Neuronal stem cell (in vitro differentiated cells): ENCODE measurements around the gene UXS1.

ENCODE experiments used
- DNase-seq: peaks from one replicate; pipeline ENCODE4 v3.0.0-alpha.2; 2013; ENCODE audit warnings: low spot score
- H2AFZ ChIP-seq: one replicate; pipeline ENCODE4 v1.6.1; 2013; ENCODE audit warnings: mild to moderate bottlenecking, low read length, inconsistent platforms
- H2AK5ac ChIP-seq: 2 replicates; pipeline ENCODE4 v1.6.1; 2013; ENCODE audit warnings: low read depth, mild to moderate bottlenecking, inconsistent platforms, low read length, moderate library complexity, mixed read lengths
- H2BK120ac ChIP-seq: 2 replicates; pipeline ENCODE4 v1.6.1; 2013; ENCODE audit warnings: low read depth, mild to moderate bottlenecking, inconsistent platforms, low read length, moderate library complexity, mixed read lengths
- H2BK12ac ChIP-seq: one replicate; pipeline ENCODE4 v1.6.1; 2013; ENCODE audit warnings: low read length, inconsistent platforms
- H2BK15ac ChIP-seq: 2 replicates; pipeline ENCODE4 v1.6.1; 2013; ENCODE audit warnings: mild to moderate bottlenecking, low read length, inconsistent platforms, mixed read lengths
- H2BK5ac ChIP-seq: one replicate; pipeline ENCODE4 v1.6.1; 2013; ENCODE audit warnings: inconsistent platforms, mild to moderate bottlenecking, low read length, moderate library complexity
- H3K14ac ChIP-seq: one replicate; pipeline ENCODE4 v1.6.1; 2013; ENCODE audit warnings: low read length, inconsistent platforms
- H3K18ac ChIP-seq: 2 replicates; pipeline ENCODE4 v1.6.1; 2013; ENCODE audit warnings: low read length, inconsistent platforms
- H3K23ac ChIP-seq: 2 replicates; pipeline ENCODE4 v1.6.1; 2013; ENCODE audit warnings: low read depth, mild to moderate bottlenecking, mixed read lengths, low read length, inconsistent platforms; ENCODE audit not compliant: poor library complexity
- H3K27ac ChIP-seq: replicated peaks from 3 replicates; pipeline ENCODE4 v1.5.1; 2013; ENCODE audit warnings: low read length, inconsistent platforms
- H3K27me3 ChIP-seq, 3 experiments: 2 replicates each; pipeline ENCODE4 v1.6.1; 2013; ENCODE audit warnings: low read length in 3 of 3, mild to moderate bottlenecking in 2 of 3, inconsistent platforms in 1 of 3, low read depth in 1 of 3, mixed read lengths in 1 of 3, moderate library complexity in 1 of 3; ENCODE audit not compliant: control insufficient read depth in 3 of 3, insufficient read depth in 3 of 3
- H3K36me3 ChIP-seq, 2 donors: replicated peaks in 1 of 2; 2 replicates each; pipeline ENCODE4 v1.6.1; 2013; ENCODE audit warnings: low read length in 2 of 2; ENCODE audit not compliant: control insufficient read depth in 2 of 2, insufficient read depth in 2 of 2
- H3K4ac ChIP-seq: 2 replicates; pipeline ENCODE4 v1.6.1; 2013; ENCODE audit warnings: inconsistent platforms, mild to moderate bottlenecking, low read length, moderate library complexity
- H3K4me1 ChIP-seq, 2 donors: 1 replicate in 1 of 2; 2 replicates in 1 of 2; pipeline ENCODE4 v1.6.1; 2013; ENCODE audit warnings: low read length in 2 of 2, low read depth in 1 of 2; ENCODE audit not compliant: control insufficient read depth in 2 of 2, insufficient read depth in 1 of 2
- H3K4me2 ChIP-seq: one replicate; pipeline ENCODE4 v1.6.1; 2013; ENCODE audit warnings: mild to moderate bottlenecking, low read length, inconsistent platforms; ENCODE audit not compliant: insufficient read depth, poor library complexity, severe bottlenecking
- H3K4me3 ChIP-seq, 2 donors: 2 replicates each; pipeline ENCODE4 v1.5.1; 2013; ENCODE audit warnings: low read length in 2 of 2, mild to moderate bottlenecking in 2 of 2, inconsistent platforms in 1 of 2, moderate library complexity in 1 of 2
- H3K79me1 ChIP-seq: one replicate; pipeline ENCODE4 v1.6.1; 2013; ENCODE audit warnings: low read depth, mild to moderate bottlenecking, inconsistent platforms, low read length, moderate library complexity
- H3K9ac ChIP-seq: one replicate; pipeline ENCODE4 v1.6.1; 2013; ENCODE audit warnings: mild to moderate bottlenecking, low read depth, low read length, inconsistent platforms; ENCODE audit not compliant: poor library complexity
- H3K9me3 ChIP-seq, 2 donors: replicated peaks in 1 of 2; 2 replicates each; pipeline versions ENCODE3 to v1.6.1; 2013; ENCODE audit warnings: low read length in 2 of 2, mild to moderate bottlenecking in 2 of 2, inconsistent platforms in 1 of 2, low read depth in 1 of 2, mixed read lengths in 1 of 2, moderate library complexity in 1 of 2; ENCODE audit not compliant: control insufficient read depth in 2 of 2, insufficient read depth in 1 of 2
- H4K8ac ChIP-seq: one replicate; pipeline ENCODE4 v1.6.1; 2013; ENCODE audit warnings: low read depth, mild to moderate bottlenecking, inconsistent platforms, low read length, moderate library complexity
- H4K91ac ChIP-seq: one replicate; pipeline ENCODE4 v1.6.1; 2013; ENCODE audit warnings: low read length, low read depth, mild to moderate bottlenecking, inconsistent platforms; ENCODE audit not compliant: poor library complexity
- WGBS, 2 donors: extraction: QIAGEN DNeasy Blood & Tissue Kit; methylation state at CpG; one replicate each; pipeline ENCODE4 v1.1.7; 2013; ENCODE audit warnings: missing lambda C conversion rate in 2 of 2, mixed read lengths in 1 of 2; ENCODE audit not compliant: insufficient read length in 2 of 2, insufficient replicate concordance in 1 of 2; ENCODE audit errors: extremely low coverage in 2 of 2; 5-methylcytosine and 5-hydroxymethylcytosine counted together

Gene UXS1

DNA sequence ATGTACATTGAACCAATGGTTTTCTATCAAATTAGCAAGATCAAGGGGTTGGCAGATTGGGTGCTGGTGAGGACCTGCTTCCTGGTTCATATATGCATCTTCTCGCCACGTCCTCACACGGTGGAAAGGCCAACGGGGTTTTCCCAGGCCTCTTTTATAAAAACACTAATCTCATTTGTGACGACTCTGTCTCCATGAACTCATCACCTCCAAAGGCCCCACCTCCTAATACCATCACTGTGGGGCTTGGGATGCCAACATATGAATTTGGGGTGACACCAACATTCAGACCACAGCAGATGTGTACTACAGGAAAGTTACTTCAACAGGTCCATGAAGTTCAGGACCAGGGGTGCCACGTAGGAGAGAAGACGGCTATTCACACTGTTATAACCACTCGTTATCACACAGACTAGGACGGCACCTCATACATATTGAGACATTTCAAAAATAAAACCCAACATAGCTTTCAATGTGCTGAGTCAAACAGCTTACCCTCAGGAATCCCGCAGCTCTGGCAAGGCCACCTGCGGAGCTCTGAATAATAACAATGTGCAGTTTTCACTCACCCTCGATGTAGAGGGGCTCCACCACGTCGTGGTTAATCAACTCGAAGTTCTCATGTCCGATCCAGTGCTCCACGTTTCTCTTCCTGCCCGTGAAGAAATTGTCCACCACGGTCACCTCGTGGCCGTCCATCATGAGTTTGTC lies 49.3 kb downstream of the UXS1 start:
- Histone ChIP-seq H3K4me3 (peak overlapping the region in 1 of 2 donors; percentile 40), H3K4me2 (no peak overlapping the region), H3K27ac (no peak overlapping the region), H2AK5ac (no peak overlapping the region), H2BK12ac (no peak overlapping the region), H2BK120ac (no peak overlapping the region), H4K91ac (no peak overlapping the region), H3K27me3 (no peaks in the 10 kb centered on the region), H3K14ac (no peak overlapping the region), H3K18ac (no peak overlapping the region), H3K36me3 (peaks cover 17 to 75% of the 10 kb centered on the region in 2 donors), H3K79me1 (no peaks in the 10 kb centered on the region), H3K23ac (no peak overlapping the region), H3K9me3 (peaks cover 7 to 8% of the 10 kb centered on the region in 2 donors), H2BK15ac (no peak overlapping the region), H2AFZ (no peak overlapping the region), H2BK5ac (no peak overlapping the region), H3K9ac (no peak overlapping the region), H4K8ac (no peak overlapping the region), H3K4me1 (peaks cover 0 to 7% of the 10 kb centered on the region in 2 donors), H3K4ac (no peak overlapping the region)
- no peak for DNase-seq
- no CpG with 5 or more reads among the region's 21 CpGs for WGBS, 2 donors

- no peak for DNase-seq
- Histone ChIP-seq H3K14ac (no peak overlapping the region), H3K27ac (no peak overlapping the region)
These were observed 50.4 kb downstream of the UXS1 start for GRCh38 chr2:106143495-106144215.

DNA sequence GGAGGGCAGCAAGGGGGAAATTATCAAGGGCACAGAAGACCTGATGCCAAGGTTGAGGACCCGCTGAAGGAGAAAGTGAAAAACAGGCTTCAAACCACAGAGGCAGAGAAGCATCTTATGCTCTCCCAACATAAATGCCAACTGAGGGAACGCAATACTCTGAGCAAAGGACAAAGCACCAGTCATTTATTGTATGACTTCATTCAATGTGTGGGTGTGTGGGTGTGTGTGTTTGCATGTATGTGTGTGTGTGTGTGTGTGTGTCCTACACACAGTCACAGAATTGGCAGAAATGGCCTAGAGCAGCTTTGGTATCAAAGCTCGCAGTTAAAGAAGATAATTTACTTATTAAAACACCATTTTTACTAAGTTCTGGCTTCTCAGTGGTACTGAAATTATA lies 51.4 kb downstream of the UXS1 start:
- no peaks in the 10 kb centered on the region for H3K79me1 ChIP-seq
- no CpG with 5 or more reads among the region's 3 CpGs for WGBS, 2 donors
- no peak overlapping the region for H4K91ac ChIP-seq
- no peak overlapping the region for H2AFZ ChIP-seq
- H3K4me3 ChIP-seq, result no peak overlapping the region
- H2BK120ac ChIP-seq, result no peak overlapping the region
- H2AK5ac ChIP-seq, result no peak overlapping the region
- H3K23ac ChIP-seq, result no peak overlapping the region
- no peak overlapping the region for H3K18ac ChIP-seq
- H2BK15ac ChIP-seq, result no peak overlapping the region
- H2BK5ac ChIP-seq, result no peak overlapping the region
- no peak overlapping the region for H4K8ac ChIP-seq
- H3K27me3 ChIP-seq, result no peaks in the 10 kb centered on the region
- no peak overlapping the region for H3K4me2 ChIP-seq
- no peak overlapping the region for H2BK12ac ChIP-seq
- no peak overlapping the region for H3K9ac ChIP-seq
- no peak overlapping the region for H3K27ac ChIP-seq
- no peak overlapping the region for H3K4ac ChIP-seq
- H3K14ac ChIP-seq, result no peak overlapping the region
- peaks cover 3 to 11% of the 10 kb centered on the region in 2 donors for H3K4me1 ChIP-seq
- no peak for DNase-seq
- peaks cover 21 to 71% of the 10 kb centered on the region in 2 donors for H3K36me3 ChIP-seq
- peaks cover 7 to 8% of the 10 kb centered on the region in 2 donors for H3K9me3 ChIP-seq

More at GRCh38 chr2:106143495-106144215, 50.4 kb downstream of the UXS1 start:
- Histone ChIP-seq H3K23ac (no peak overlapping the region), H2BK120ac (no peak overlapping the region), H3K79me1 (no peaks in the 10 kb centered on the region), H2AK5ac (no peak overlapping the region), H3K9ac (no peak overlapping the region), H4K8ac (no peak overlapping the region), H2BK12ac (no peak overlapping the region), H3K4me2 (no peak overlapping the region), H3K9me3 (peaks cover 7 to 8% of the 10 kb centered on the region in 2 donors), H2BK15ac (no peak overlapping the region), H4K91ac (no peak overlapping the region), H3K4me3 (no peak overlapping the region), H2BK5ac (no peak overlapping the region), H2AFZ (no peak overlapping the region), H3K4me1 (peaks cover 3 to 11% of the 10 kb centered on the region in 2 donors), H3K4ac (no peak overlapping the region), H3K18ac (no peak overlapping the region), H3K27me3 (no peaks in the 10 kb centered on the region), H3K36me3 (peaks cover 17 to 70% of the 10 kb centered on the region in 2 donors)
- no CpG with 5 or more reads among the region's 7 CpGs for WGBS, 2 donors

- Histone ChIP-seq H3K4me3 (no peak overlapping the region), H2BK120ac (no peak overlapping the region), H2BK15ac (no peak overlapping the region), H2AK5ac (no peak overlapping the region), H2AFZ (no peak overlapping the region), H3K18ac (no peak overlapping the region), H3K4me1 (peaks cover 3 to 11% of the 10 kb centered on the region in 2 donors), H2BK5ac (no peak overlapping the region), H3K23ac (no peak overlapping the region), H3K27ac (no peak overlapping the region), H3K9me3 (peaks cover 9 to 12% of the 10 kb centered on the region in 2 donors), H4K8ac (no peak overlapping the region), H2BK12ac (no peak overlapping the region), H3K4ac (no peak overlapping the region), H3K9ac (no peak overlapping the region), H4K91ac (no peak overlapping the region), H3K27me3 (no peaks in the 10 kb centered on the region), H3K79me1 (no peaks in the 10 kb centered on the region), H3K36me3 (peaks cover 23 to 77% of the 10 kb centered on the region in 2 donors), H3K14ac (no peak overlapping the region), H3K4me2 (no peak overlapping the region)
- no CpG with 5 or more reads among the region's 2 CpGs for WGBS, 2 donors
- no peak for DNase-seq
These were observed 53.2 kb downstream of the UXS1 start for GRCh38 chr2:106140913-106141312.
